ENCODE results near the gene NUBPL.

DNA sequence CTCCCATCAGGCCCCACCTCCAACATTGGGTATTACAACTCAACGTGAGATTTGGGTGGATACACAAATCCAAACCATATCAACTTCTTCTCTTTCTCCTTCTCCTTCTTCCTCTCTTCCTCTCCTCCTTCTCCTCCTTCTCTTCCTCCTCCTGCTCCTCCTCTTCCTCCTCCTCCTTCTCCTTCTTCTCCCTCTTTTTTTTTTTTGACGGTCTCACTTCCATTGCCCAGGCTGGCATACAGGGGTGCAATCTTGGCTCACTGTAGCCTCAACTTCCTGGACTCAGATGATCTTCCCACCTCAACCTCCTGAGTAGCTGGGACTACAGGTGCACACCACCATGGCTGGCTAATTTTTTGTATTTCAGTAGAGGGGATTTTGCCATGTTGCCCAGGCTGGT is 11.4 kb upstream of the NUBPL start:
- TF ChIP-seq EGR1 (IDR thresholded peaks at IDR 0.05) (no peak), TEAD4 (IDR thresholded peaks at IDR 0.05) (no peak), FOXM1 (IDR thresholded peaks at IDR 0.05; ENCODE audit: borderline replicate concordance, low read depth) (no peak), NFIC (IDR thresholded peaks at IDR 0.05) (no peak), ZBTB7A (IDR thresholded peaks at IDR 0.05; ENCODE audit: low read depth) (no peak), EP300 (IDR thresholded peaks at IDR 0.05; ENCODE audit: borderline replicate concordance) (no peak), TAF1 (IDR thresholded peaks at IDR 0.05; ENCODE audit: low read depth) (no peak), RAD21 (IDR thresholded peaks at IDR 0.05; ENCODE audit: low read depth) (no peak), TCF12 (IDR thresholded peaks at IDR 0.05; ENCODE audit: low read depth) (no peak)
- TF ChIP-seq, protein P1, sequence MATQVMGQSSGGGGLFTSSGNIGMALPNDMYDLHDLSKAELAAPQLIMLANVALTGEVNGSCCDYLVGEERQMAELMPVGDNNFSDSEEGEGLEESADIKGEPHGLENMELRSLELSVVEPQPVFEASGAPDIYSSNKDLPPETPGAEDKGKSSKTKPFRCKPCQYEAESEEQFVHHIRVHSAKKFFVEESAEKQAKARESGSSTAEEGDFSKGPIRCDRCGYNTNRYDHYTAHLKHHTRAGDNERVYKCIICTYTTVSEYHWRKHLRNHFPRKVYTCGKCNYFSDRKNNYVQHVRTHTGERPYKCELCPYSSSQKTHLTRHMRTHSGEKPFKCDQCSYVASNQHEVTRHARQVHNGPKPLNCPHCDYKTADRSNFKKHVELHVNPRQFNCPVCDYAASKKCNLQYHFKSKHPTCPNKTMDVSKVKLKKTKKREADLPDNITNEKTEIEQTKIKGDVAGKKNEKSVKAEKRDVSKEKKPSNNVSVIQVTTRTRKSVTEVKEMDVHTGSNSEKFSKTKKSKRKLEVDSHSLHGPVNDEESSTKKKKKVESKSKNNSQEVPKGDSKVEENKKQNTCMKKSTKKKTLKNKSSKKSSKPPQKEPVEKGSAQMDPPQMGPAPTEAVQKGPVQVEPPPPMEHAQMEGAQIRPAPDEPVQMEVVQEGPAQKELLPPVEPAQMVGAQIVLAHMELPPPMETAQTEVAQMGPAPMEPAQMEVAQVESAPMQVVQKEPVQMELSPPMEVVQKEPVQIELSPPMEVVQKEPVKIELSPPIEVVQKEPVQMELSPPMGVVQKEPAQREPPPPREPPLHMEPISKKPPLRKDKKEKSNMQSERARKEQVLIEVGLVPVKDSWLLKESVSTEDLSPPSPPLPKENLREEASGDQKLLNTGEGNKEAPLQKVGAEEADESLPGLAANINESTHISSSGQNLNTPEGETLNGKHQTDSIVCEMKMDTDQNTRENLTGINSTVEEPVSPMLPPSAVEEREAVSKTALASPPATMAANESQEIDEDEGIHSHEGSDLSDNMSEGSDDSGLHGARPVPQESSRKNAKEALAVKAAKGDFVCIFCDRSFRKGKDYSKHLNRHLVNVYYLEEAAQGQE (IDR thresholded peaks at IDR 0.05; ENCODE audit: low read depth): no peak
- TF ChIP-seq, protein P2, sequence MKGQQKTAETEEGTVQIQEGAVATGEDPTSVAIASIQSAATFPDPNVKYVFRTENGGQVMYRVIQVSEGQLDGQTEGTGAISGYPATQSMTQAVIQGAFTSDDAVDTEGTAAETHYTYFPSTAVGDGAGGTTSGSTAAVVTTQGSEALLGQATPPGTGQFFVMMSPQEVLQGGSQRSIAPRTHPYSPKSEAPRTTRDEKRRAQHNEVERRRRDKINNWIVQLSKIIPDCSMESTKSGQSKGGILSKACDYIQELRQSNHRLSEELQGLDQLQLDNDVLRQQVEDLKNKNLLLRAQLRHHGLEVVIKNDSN (IDR thresholded peaks at IDR 0.05): no peak
